GM19238 (cell line): ENCODE measurements around the gene RERG.

Source experiments
- DNase-seq: peaks from one replicate; pipeline ENCODE4 v3.0.0; 2011; ENCODE audit warnings: low spot score; ENCODE audit not compliant: insufficient read length

The RERG gene

GRCh38 chr12:15188127-15188526, 33.1 kb downstream of the RERG start:
- no peak for DNase-seq

- DNase-seq, result no peak
Observed at GRCh38 chr12:15186597-15186996, 34.6 kb downstream of the RERG start.

- no peak for DNase-seq
Observed at GRCh38 chr12:15184484-15184883, 36.7 kb downstream of the RERG start.

GRCh38 chr12:15183821-15184220, 37.4 kb downstream of the RERG start:
- DNase-seq, result no peak

GRCh38 chr12:15181017-15181683, 40.1 kb downstream of the RERG start:
- no peak for DNase-seq

GRCh38 chr12:15180325-15180724, 40.9 kb downstream of the RERG start:
- DNase-seq, result no peak

- no peak for DNase-seq
Observed at GRCh38 chr12:15179672-15180071, 41.5 kb downstream of the RERG start.

- DNase-seq, result no peak
Observed at GRCh38 chr12:15173142-15173541, 48.1 kb downstream of the RERG start.

GRCh38 chr12:15172060-15172822, 49.0 kb downstream of the RERG start:
- no peak for DNase-seq

GRCh38 chr12:15171012-15171655, 50.1 kb downstream of the RERG start:
- no peak for DNase-seq

- DNase-seq, result no peak
Observed at GRCh38 chr12:15168026-15168678, 53.1 kb downstream of the RERG start.

GRCh38 chr12:15165012-15165659, 56.1 kb downstream of the RERG start:
- no peak for DNase-seq

- no peak for DNase-seq
Observed at GRCh38 chr12:15163030-15163976, 57.9 kb downstream of the RERG start.

- no peak for DNase-seq
Observed at GRCh38 chr12:15158083-15158482, 63.1 kb downstream of the RERG start.

GRCh38 chr12:15157269-15157671, 63.9 kb downstream of the RERG start:
- DNase-seq, result no peak

- DNase-seq, result no peak
Observed at GRCh38 chr12:15155271-15155670, 65.9 kb downstream of the RERG start.

GRCh38 chr12:15154103-15154502, 67.1 kb downstream of the RERG start:
- no peak for DNase-seq

GRCh38 chr12:15152868-15153267, 68.3 kb downstream of the RERG start:
- DNase-seq, result no peak

- DNase-seq, result no peak
Observed at GRCh38 chr12:15152456-15152855, 68.8 kb downstream of the RERG start.
